GM21381 (cell line): ENCODE data around the gene ANXA10.
"Not testable (repeated sequence)": the region's sequence is repeated elsewhere in the genome, so short reads cannot be mapped to it uniquely, and the experiment has no call there.

Experiments
- ATAC-seq: cut with Tn5 transposase; IDR thresholded peaks from one replicate; pipeline ENCODE4 v1.9.1; 2021; ENCODE audit warnings: mild to moderate bottlenecking, moderate library complexity; ENCODE audit not compliant: unreplicated experiment

ANXA10 gene, protein sequence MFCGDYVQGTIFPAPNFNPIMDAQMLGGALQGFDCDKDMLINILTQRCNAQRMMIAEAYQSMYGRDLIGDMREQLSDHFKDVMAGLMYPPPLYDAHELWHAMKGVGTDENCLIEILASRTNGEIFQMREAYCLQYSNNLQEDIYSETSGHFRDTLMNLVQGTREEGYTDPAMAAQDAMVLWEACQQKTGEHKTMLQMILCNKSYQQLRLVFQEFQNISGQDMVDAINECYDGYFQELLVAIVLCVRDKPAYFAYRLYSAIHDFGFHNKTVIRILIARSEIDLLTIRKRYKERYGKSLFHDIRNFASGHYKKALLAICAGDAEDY

DNA sequence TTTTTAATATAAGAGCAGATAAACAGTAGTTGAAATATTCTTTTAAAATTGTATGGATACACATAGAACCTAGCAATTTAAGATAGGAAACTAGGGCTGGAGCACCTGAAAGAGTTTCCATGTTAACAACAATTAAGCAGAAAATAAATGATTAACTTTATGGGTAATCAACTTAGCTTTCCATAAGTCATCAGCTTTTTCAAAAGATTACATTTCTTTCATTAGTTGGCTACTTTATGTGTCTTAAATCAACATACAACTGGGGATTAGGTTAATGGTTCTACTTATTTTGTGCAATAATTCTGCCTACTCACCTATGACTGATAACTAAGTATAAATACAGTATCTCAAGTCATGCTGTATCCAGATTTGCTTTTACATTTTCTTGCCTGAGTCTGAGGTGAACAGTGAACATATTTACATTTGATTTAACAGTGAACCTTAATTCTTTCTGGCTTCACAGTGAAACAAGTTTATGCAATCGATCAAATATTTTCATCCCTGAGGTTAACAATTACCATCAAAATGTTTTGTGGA, at the start of gene ANXA10:
Gene ANXA10 (plus strand): TSS at position 362 of the 537 bp plus-strand sequence. CDS start 164 bp downstream, at position 526.
- no peak for ATAC-seq

DNA sequence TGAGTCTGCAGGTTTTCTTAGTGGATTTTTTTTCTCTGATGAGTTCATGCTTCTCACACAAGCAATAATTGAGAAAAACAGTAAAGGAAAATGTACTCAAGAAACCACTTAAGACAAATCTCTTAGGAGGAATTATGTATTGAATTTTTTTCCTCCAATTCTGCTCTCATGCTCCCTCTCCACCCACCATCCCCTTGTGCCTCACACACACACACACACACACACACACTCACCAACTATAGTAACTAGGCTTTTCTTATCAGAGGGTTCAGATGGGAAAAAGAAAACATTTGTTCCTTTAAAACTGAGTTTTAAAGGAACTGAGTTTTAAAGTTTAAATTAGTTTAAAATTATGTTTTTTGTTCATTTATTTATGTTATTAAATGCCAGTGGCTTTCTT, 47.0 kb upstream of the ANXA10 start:
- ATAC-seq = no peak

DNA sequence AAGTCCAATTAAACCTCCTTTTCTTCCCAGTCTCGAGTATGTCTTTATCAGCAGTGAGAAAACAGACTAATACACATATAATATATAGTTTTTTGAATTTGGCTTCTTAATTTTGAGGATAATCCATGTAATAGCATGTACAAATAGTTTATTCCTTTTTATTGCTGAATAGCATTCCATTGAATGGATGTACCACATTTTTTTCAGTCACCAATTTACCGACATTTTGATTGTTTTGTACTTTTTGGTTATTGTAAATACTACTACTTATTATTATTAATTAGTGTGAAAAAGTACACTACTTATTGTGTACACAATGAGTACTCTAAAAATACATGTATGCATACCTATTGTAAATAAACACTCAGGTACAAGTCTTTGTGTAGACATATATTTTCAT, 42.3 kb upstream of the ANXA10 start:
- ATAC-seq = no peak

DNA sequence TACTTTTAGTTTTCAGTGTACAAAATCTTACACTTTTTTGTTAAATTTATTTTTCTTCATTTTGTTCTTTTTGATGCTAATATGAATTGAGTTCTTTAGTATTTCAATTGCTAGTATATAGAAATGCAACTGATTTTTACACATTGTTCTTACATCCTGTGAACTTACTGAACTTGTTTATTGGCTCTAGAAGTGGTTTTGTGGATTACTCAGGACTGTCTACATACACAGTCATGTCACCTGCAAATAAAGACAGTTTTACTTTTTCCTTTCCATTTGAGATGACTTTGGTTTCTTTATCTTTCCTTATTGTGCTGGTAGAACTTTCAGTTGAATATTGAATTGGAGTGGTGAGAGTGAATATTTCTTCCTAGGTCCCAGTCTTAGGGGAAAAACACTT, 40.8 kb upstream of the ANXA10 start:
- ATAC-seq = no peak

DNA sequence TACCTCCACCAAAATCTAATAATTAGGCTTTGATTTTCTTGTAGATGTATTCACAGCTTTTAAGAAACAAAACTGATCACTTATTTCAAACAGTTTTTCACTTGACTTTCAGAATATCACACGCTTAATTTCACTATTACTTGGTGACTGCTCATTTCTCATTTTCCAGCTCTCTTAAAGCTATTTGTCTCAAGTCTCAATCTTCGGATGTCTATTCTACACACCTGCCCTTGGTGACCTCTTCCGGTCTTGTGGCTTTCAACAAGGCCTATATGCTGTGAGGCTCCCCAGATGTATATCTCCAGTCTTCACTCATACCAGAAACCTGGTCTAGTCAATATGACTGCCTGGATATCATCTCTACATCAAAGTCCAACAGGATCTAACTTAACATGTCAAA, 34.9 kb upstream of the ANXA10 start:
- ATAC-seq = peak; percentile 94

DNA sequence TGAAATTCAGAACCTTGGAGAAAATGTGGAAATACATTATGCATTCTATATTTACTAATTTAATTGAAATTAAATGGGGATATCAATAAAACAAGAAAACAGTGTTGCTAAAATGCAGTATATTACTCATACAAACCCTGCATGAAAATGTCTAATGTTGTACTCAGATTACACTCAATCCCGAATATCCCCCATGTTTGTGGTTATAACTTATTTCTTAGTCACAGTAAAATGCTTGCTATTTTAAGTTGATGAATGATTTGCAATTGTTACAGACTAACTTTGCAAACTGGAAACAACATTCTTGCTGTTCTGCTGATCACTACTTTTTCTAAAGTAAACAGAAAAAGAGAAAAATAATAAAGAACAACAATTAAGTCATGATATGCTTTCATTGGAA, 33.1 kb upstream of the ANXA10 start:
- ATAC-seq = no peak

DNA sequence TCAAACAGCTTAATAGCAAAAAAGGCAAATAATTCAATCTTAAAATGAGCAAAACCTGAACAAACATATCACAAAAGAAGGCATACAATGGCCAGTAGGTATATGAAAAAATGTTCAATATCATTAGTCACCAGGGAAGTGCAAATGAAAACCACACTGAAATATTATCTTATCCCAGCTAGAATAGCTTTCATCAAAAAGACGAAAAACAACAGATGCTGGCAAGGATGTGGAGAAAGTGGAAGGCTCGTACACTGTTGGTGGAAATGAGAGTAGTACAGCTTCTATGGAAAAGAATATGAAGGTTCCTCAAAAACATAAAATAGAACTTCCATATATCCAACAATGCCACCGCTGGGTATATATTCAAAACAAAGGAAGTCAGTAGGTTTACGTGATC, 29.3 kb upstream of the ANXA10 start:
- ATAC-seq = no peak

DNA sequence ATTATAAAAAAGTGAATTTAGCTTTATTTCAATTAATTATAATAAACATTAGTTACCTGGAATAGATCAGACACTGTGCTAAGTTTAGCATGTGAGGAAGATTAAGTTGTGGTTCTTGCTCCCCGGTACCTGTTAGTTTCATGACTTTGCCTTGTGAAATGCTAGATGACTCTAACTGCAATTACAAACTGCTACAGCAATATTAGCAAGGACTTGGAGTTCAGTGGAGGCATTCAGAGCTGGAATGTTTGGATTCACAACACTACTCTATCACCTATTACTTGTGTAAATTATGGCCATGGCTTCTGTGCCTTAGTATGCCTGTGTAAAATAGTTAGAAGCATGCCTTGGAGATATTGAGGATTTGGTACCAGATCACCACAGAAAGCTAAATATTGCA, 21.4 kb upstream of the ANXA10 start:
- no peak for ATAC-seq

DNA sequence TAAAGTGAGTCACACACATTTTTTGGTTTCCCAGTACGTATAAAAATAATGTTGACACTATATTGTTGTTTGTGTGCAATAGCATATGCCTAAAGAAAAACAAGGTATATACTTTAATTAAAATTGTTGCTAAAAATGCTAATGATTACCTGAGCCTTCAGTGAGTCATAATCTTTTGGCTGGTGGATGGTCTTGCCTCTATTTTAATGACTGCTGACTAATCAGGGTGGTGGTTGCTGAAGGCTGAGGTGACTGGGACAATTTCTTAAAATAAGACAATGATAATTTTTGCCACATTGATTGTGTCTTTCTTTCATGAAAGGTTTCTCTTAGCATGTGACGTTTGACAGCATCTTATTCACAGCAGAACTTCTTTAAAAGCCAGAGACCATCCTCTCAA, 21.0 kb upstream of the ANXA10 start:
- ATAC-seq = no peak

DNA sequence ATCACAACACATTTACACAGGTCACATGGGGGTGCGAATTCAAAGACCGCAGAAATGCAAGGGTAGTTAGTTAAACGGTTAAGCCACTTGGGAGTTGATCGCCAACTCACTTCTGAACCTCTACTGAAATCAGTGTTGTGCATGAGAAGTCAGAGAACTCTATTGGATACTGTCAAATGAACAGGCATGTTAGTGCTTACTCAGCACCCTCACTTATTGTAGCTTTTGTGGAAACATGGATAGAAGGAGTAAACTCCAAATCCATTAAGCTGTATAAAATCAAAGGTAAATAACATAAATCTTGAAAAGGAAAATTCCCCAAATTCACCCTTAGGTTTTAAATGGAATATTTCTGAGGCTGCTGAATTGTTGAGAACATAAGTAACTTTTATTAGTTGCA, 17.5 kb upstream of the ANXA10 start:
- no peak for ATAC-seq

DNA sequence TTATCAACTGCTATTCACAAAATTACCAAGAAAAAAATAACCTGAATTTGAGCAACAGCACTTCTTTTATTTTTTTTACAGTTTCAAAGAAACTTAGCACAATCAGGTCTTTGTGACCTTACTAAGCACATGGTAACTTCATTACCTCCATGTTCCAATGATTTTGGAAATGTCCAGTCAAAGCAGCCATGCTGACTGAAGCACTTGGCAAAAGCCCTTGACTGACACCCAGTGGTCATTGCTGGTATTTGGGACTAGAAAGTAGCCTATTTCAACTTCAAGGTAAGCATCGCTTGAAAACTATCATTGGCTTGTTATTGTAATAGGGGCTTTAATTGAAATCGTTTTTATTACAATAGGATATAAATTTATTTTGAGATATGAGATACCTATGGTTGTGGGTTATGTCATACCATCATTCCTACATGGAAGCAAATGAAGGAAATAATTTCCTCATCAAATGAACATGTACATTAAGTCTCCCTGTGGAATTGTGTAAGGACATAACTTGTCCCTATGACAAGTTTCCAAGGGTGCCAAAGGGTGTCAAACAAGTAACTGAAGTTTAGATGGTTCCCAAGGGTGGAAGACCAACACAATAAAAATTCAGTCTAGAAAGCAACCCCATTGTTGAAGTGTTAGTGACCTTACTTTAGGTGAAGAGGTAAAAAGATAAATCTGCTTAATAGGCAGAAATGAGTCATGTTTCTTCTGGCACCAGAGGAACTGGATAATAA, 15.2 kb upstream of the ANXA10 start:
- ATAC-seq = peak; percentile 93

DNA sequence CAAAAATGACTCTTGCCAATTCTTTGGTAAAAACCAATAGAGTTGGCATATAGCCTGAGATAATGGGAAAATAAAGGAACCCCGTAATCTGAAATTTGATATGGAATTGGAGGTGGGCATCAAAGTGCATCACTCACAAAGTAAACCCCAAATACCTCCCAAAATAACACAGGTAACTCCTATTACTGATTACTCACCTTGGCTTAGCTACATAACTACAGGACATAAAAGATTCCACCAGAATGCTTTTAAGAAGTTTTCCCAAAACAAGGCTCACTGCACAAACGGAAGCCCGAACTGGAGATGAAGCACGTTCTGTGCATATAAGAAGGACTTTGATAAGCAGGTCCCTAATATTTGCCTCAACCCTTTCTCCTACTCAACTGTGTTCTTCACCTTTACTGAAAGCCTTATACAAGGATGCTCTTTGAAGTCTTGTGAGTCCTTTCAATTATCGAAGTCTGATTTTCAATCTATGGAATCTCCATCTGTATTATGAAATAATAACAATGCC, 14.6 kb upstream of the ANXA10 start:
- no peak for ATAC-seq

DNA sequence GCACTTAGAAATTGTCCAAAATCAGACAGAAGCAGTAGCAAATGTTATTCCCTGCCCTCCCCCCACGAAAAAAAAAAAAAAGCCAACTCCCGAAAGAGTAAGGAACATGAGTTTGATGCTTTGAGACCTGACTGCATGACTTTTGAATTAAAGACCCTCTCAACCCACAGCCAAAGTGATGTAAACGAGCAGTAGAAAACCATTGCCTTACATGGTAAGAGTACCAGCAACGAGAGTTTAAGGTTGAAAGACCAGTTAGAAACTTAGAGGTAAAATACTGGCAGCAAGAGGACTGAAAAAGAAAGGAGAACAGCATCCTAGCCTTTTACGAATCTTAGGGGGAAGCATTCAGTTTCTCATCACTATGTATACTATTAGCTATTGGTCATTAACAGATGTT, 10.0 kb upstream of the ANXA10 start:
- ATAC-seq = no peak

DNA sequence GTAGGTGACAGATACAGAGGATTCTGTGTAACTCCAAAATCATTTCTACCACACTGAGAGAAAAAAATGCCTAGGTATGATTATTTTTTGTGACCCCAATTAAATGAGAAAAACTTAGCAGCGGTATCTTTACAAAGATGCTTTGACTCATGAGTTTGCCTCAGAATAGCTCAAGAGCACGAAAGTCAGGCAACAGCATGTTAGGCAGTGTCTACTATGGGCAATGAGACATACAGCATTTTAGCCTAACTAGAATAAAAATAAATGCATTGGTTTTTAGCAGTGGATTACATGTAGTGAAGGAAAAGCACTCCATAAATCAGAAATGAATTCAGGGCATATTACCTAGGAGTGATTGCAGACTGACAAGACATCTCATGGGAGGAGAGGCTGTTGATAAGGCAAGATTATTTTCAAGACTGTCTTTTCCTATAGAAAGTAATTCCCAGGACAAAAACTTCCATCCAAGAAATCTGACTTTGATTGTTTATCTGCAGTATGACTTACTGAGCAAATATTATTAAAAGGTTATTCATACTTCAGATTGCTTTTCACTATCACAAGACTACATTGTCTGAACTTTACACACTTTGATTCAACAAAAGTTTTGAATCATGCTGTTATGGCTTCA, 3.6 kb downstream of the ANXA10 start:
- ATAC-seq = no peak

DNA sequence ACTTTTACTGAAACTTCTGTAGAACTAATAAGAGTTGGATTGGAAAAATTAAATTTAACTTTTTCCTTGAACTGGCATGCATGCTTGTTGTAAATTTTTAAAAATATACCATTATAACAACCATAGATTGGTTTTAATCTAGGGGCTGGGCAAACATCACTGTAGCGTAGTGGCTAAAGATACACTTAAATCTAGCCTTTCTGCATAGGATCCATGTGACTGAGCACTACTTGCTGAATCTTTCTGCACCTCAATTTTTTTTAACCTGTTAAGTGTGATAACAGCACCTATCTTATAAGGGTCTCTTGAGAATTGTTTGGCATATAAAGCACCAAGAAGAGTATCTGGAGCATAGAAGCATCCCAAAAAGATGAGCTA, 4.1 kb downstream of the ANXA10 start:
- ATAC-seq = no peak

DNA sequence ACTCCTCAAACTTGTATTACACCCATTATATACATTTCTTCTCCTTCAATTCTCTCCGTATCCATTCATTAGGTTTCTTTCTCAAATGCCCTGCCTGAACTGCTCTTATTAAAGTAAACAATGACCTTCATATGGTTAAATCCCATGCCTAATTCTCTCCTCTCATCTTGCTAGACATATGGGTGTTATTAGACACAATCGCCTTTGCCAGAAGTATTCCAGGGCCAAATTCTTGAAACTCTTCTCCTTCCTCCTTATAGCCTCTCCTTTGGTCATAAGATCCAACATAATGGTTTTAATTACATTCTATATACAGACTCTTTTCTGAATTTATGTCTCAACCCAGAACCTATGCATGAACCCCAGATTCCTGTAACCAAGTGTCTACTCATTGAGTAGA, 4.8 kb downstream of the ANXA10 start:
- ATAC-seq = no peak

DNA sequence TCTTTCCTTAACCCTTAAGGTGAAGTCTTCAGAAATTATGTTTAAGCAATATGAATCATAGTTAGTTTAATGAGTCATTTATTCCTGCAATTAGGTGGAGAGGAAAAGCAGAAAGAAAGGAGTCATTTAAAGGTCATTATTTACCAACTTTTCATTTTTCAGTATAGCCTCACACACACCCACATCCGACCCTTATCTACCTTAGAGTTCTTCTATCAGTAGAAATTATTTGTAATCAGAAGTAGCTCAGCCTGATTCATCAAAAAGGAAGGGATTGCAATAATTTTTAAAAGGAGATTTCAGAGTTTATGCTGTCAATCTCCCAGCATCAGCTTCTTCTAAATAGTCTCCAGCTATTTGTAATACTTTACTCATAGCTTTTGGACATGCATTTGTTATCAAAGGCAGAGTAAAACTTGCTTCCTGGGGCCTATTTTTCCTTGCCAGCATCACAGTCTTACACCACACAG, 5.9 kb downstream of the ANXA10 start:
- ATAC-seq = no peak

DNA sequence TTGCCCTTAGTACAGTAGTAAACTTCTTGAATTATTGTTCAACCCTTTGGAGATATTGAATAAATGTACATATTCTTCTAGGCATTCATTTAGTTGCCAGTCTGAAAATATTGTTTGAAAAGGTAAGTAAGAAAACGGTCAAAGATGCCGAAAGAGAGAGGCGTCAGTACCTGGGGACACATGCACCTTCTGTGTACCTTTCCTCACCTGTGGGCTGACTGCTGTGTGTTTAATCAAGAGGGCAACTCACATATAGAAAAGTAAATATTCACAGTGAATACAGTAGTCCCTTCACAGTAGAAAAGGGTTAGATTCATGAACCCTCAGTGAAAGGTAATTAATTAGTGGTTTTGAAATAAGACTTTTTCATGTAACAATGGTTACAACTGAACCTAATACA, 6.9 kb downstream of the ANXA10 start:
- ATAC-seq = no peak

DNA sequence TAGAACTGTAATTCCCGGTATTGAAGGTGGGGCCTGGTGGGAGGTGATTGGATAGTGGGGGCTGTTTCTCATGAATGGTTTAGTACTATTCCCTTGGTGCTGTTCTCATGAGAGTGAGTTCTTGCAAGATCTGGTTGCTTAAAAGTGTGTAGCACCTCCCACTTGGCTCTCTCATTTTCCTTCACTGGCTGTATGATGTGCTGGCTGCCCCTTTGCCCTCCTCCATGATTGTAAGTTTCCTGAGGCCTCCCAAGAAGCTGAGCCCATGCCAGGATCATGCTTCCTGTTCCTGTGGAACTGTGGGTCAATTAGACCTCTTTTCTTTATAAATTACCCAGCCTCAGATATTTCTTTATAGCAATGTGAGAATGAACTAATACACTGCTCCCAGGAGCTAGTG, 8.7 kb downstream of the ANXA10 start:
- no peak for ATAC-seq

DNA sequence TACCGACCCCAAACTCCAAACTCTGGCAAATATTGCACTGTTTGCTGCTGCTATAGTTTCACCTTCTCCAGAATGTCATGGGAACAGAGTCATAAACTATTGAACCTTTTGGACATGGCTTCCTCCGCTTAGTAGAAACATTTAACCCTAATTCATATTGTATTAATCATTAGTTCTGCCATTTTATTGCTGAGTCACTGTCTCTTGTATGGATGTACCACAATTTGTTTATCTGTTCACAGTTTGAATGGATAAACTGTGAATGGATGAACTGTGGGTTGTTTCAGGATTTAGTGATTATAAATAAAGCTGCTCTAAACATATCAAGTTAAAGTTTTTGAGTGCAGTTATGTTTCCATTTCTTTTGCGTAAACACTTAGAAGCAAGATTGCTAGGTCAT, 10.1 kb downstream of the ANXA10 start:
- ATAC-seq = no peak

DNA sequence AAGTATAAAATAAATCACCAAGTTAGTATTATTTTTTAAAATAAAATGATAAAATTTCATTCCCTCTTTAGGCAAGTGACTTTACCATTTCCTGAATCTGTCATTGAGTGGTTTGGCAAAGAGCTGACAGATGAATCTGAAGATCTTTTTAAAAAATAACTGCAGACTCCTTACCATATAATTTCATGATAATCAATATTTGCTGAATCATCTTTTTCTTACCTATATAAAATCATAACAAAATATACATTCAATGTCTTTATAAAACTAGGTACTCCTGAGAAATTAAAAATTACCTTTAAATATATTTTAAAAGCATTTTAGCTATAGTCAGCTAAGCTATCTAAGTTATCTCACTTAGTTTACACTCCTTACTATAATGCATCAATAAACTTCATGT, 17.2 kb downstream of the ANXA10 start:
- no peak for ATAC-seq

DNA sequence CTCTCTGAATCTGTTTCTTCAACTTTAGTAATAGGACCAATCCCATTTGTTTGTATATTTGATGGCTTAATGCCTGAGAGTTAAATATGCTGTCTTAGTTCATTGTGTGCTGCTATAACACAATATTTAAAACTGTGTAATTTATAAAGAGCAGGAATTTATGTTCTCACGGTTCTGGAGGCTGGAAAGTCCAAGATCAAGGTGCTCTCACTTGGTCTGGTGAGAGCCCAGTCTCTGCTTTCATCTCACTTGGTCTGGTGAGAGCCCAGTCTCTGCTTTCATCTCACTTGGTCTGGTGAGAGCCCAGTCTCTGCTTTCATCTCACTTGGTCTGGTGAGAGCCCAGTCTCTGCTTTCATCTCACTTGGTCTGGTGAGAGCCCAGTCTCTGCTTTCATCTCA, 20.7 kb downstream of the ANXA10 start:
- ATAC-seq = not testable (repeated sequence)
